DOHH2 (cell line): Measurements from ENCODE around the gene EFTUD2.
"Not testable (repeated sequence)": the region's sequence is repeated elsewhere in the genome, so short reads cannot be mapped to it uniquely, and the experiment has no call there.

Experiments used
- H3F3A ChIP-seq: fragments of 200-600 bp; sonication (generic), shearing (Covaris generic); 2 replicates; pipeline ENCODE4 v1.6.0; 2016; ENCODE audit warnings: antibody characterized with exemption, mild to moderate bottlenecking; ENCODE audit not compliant: control insufficient read depth, insufficient read depth
- H3K27ac ChIP-seq: fragments of 200-600 bp; sonication (generic); 2 replicates; pipeline ENCODE4 v1.5.1; 2014; ENCODE audit warnings: low read depth, mild to moderate bottlenecking, low read length, moderate library complexity
- H3K27me3 ChIP-seq: fragments of 200-600 bp; sonication (generic); 2 replicates; pipeline ENCODE4 v1.6.1; 2014; ENCODE audit warnings: mild to moderate bottlenecking, low read length, mixed read lengths; ENCODE audit not compliant: control insufficient read depth
- H3K36me3 ChIP-seq: fragments of 200-600 bp; sonication (generic); 2 replicates; pipeline ENCODE4 v1.6.1; 2014; ENCODE audit warnings: mild to moderate bottlenecking, low read length, moderate library complexity, mixed read lengths; ENCODE audit not compliant: control insufficient read depth
- H3K4me1 ChIP-seq: fragments of 200-600 bp; sonication (generic); 2 replicates; pipeline ENCODE4 v1.6.1; 2014; ENCODE audit warnings: mild to moderate bottlenecking, low read length, mixed read lengths; ENCODE audit not compliant: control insufficient read depth
- H3K4me2 ChIP-seq: fragments of 200-600 bp; sonication (generic); 2 replicates; pipeline ENCODE4 v1.6.0; 2014; ENCODE audit warnings: mild to moderate bottlenecking, low read length, moderate library complexity
- H3K4me3 ChIP-seq: fragments of 200-600 bp; sonication (generic); 2 replicates; pipeline ENCODE4 v1.5.1; 2014; ENCODE audit warnings: mild to moderate bottlenecking, low read length, mixed read lengths
- H3K79me2 ChIP-seq: fragments of 200-600 bp; sonication (generic); 2 replicates; pipeline ENCODE4 v1.6.1; 2014; ENCODE audit warnings: mild to moderate bottlenecking, low read length, mixed read lengths; ENCODE audit not compliant: control insufficient read depth
- H3K9me2 ChIP-seq: fragments of 200-600 bp; sonication (generic); replicated peaks from 2 replicates; pipeline ENCODE4 v1.6.1; 2014; ENCODE audit warnings: mild to moderate bottlenecking, low read length, mixed read lengths; ENCODE audit not compliant: control insufficient read depth
- H3K9me3 ChIP-seq: fragments of 200-600 bp; sonication (generic); 2 replicates; pipeline ENCODE4 v1.6.1; 2014; ENCODE audit warnings: antibody characterized with exemption, low read length, mixed read lengths; ENCODE audit not compliant: control insufficient read depth, insufficient read depth
- H4K20me1 ChIP-seq: fragments of 200-600 bp; sonication (generic); 2 replicates; pipeline ENCODE4 v1.6.0; 2014; ENCODE audit warnings: low read depth, mild to moderate bottlenecking, antibody characterized with exemption, low read length, moderate library complexity; ENCODE audit not compliant: control insufficient read depth, insufficient read depth
- EZH2phosphoT487 ChIP-seq: fragments of 200-600 bp; sonication (generic); IDR thresholded peaks from 2 replicates; pipeline ENCODE4 v1.6.1; 2017; ENCODE audit warnings: borderline replicate concordance, mild to moderate bottlenecking, antibody characterized with exemption, low read length, moderate library complexity, mixed read lengths
- TF ChIP-seq, protein P1 (sequence below): fragments of 200-600 bp; sonication (generic); IDR thresholded peaks from one replicate; pipeline ENCODE4 v1.5.1; 2014; ENCODE audit warnings: antibody characterized with exemption, mild to moderate bottlenecking, low read depth, low read length; ENCODE audit not compliant: poor library complexity, severe bottlenecking

Gene EFTUD2

DNA sequence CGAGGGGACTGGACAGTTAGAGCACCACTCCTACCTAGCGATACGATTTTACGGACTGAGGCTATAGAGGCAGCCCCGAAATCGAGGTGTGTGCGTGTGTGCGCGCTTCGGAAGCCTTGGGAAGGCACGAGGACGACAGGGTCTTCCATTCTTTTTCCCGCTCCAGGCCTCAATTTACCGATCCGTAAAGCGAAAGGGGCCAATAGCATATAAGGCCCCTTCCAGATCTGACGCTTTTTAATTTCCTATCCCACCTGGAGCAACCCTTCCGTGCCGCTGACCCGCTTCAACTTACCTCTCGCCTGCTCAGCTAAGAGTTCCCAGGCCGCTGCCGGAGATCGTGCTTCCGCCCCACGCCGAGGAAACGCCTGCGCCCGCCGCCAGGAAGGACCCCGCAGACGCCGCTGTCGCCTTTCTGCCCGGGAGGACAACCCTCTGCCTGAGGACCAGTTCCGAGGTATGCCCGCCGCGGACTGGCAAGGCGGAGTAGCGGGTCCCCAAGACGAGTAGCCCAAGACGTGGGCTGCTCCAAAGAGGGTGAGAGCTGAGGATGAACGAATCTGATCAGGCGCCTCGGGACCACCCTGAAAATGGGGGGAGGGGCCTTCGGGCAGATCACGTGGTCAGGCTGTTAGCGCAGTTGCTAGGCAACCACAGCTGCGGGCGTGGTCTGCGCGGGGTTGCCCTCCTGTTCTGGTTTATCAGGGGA is at the start of gene EFTUD2:
Gene EFTUD2 (minus strand): TSS at position 372 of the 709 bp plus-strand sequence. CDS start 4,924 bp downstream, outside the sequence.
- Histone ChIP-seq H3K9me2 (no peaks in the 10 kb centered on the region), H3F3A (0 out of 2 replicates have a peak, but pooled peaks cover 4% of the 10 kb centered on the region), H3K4me3 (peak within 1 kb of the TSS; percentile 81), H3K27ac (peak within 1 kb of the TSS; percentile 72), H3K4me2 (peak within 1 kb of the TSS; percentile 88), H3K4me1 (peaks cover 19% of the 10 kb centered on the region), H3K36me3 (peaks cover 18% of the 10 kb centered on the region), H3K9me3 (no peaks in the 10 kb centered on the region), H3K27me3 (peaks cover 29% of the 10 kb centered on the region), H4K20me1 (no peaks in the 10 kb centered on the region), H3K79me2 (peaks cover 52% of the 10 kb centered on the region)
- TF ChIP-seq EZH2phosphoT487 = no peak
- TF ChIP-seq, protein P1, sequence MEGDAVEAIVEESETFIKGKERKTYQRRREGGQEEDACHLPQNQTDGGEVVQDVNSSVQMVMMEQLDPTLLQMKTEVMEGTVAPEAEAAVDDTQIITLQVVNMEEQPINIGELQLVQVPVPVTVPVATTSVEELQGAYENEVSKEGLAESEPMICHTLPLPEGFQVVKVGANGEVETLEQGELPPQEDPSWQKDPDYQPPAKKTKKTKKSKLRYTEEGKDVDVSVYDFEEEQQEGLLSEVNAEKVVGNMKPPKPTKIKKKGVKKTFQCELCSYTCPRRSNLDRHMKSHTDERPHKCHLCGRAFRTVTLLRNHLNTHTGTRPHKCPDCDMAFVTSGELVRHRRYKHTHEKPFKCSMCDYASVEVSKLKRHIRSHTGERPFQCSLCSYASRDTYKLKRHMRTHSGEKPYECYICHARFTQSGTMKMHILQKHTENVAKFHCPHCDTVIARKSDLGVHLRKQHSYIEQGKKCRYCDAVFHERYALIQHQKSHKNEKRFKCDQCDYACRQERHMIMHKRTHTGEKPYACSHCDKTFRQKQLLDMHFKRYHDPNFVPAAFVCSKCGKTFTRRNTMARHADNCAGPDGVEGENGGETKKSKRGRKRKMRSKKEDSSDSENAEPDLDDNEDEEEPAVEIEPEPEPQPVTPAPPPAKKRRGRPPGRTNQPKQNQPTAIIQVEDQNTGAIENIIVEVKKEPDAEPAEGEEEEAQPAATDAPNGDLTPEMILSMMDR = no peak

DNA sequence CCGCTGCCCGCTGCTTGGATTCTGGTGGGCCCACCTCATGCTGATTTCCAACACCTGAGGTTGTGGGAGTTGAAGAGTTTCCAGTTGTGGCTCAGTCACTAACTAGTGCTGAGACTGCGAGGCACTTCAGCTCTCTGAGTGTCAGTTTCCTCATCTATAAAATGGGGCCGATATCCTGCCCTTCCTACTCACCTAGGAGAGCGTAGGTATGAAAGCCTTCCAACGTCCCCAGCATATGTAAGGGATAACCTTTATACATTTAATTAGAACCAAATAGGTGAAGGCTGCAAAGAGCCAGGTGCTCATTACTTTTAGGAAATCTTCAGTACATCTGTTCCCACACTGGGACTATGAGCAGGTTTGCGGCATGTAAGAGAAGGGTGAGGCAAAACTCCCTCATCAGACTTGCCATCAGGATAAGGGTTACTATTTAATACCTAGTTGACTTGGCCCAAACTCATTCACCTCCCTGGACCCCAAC is 49.1 kb upstream of the EFTUD2 start:
- no peaks in the 10 kb centered on the region for H4K20me1 ChIP-seq
- no peaks in the 10 kb centered on the region for H3K27me3 ChIP-seq
- H3K4me1 ChIP-seq = peaks cover 25% of the 10 kb centered on the region
- no peaks in the 10 kb centered on the region for H3K9me3 ChIP-seq
- H3K9me2 ChIP-seq = no peaks in the 10 kb centered on the region
- peaks cover 34% of the 10 kb centered on the region for H3K36me3 ChIP-seq
- no peak for TF ChIP-seq EZH2phosphoT487
- TF ChIP-seq, protein P1 = no peak
- peak overlapping the region; percentile 77 for H3K4me2 ChIP-seq
- peak overlapping the region; percentile 44; the same call in 1 of the 2 replicates for H3K27ac ChIP-seq
- H3K79me2 ChIP-seq = peaks cover 41% of the 10 kb centered on the region
- H3F3A ChIP-seq = peaks cover 4% of the 10 kb centered on the region
- peak overlapping the region; percentile 80 for H3K4me3 ChIP-seq

DNA sequence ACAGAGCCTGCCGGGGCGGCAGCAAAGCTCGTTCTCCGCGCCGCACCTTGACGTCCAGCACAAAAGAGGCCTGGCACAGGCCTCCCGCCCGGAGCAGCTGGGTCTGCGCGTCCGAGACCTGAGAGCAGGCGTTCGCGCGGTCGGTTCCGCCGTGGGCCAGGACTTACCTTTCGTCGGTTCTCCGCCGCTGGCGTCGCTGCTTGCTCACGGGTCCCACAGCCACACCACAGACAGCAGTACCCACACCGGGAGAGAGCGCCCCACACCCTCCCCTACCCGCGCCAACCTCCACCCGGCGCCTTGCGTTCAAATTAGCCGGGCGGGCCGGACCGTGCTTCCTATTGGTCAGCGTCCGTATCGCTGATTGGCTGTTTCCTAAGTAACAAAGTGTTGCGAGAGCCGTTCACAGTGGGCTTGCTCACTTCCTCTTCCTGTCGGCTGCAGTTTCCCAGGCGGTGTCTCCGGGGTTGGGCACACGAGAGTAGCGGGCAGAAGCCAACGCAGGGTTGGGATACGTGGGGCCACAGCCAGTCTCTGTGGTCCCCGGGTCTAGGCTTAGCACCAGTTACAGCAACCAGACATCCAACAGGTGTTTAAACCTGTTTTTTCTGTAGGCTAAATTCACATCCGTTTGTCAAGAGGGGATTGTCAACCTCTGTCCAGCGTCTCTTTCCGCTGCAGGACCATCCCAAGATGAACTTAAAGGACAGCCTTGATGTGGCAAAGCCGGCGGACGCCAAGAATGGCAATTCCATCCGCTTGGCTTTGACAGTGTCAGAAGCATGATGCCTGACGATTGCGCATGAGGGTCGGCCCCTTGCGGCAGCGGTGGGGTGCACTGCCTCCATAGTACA is 48.4 kb upstream of the EFTUD2 start, which contains the start of gene KIF18B:
Gene KIF18B (minus strand): TSS at position 313 of the 854 bp plus-strand sequence. CDS start 11,429 bp downstream, outside the sequence.
- TF ChIP-seq, protein P1 = peak; percentile 51
- TF ChIP-seq EZH2phosphoT487 = no peak
- H4K20me1 ChIP-seq = no peaks in the 10 kb centered on the region
- H3K9me2 ChIP-seq = no peaks in the 10 kb centered on the region
- H3K27ac ChIP-seq = peak within 1 kb of the TSS; percentile 66
- peak within 1 kb of the TSS; percentile 80 for H3K4me3 ChIP-seq
- peaks cover 25% of the 10 kb centered on the region for H3K4me1 ChIP-seq
- H3F3A ChIP-seq = peaks cover 4% of the 10 kb centered on the region
- H3K79me2 ChIP-seq = peaks cover 48% of the 10 kb centered on the region
- H3K36me3 ChIP-seq = peaks cover 37% of the 10 kb centered on the region
- no peaks in the 10 kb centered on the region for H3K9me3 ChIP-seq
- H3K4me2 ChIP-seq = peak within 1 kb of the TSS; percentile 77
- H3K27me3 ChIP-seq = no peaks in the 10 kb centered on the region

DNA sequence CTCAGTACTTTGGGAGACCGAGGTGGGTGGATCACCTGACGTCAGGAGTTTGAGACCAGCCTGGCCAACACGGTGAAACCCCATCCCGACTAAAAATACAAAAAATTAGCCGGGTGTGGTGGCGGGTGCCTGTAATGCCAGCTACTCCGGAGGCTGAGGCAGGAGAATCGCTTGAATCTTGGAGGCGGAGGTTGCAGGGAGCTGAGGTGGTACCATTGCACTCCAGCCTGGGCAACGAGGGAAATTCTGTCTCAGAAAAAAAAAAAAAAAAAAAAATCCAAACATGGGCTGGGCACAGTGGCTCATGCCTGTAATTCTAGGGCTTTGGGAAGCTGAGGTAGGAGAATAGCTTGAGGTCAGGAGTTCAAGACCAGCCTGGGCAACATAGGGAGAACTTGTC is 46.4 kb upstream of the EFTUD2 start:
- peak overlapping the region; percentile 56 for H3K4me2 ChIP-seq
- H3K79me2 ChIP-seq = peaks cover 68% of the 10 kb centered on the region
- H3K27me3 ChIP-seq, H3K27ac ChIP-seq, H3K9me3 ChIP-seq, H3F3A ChIP-seq, H4K20me1 ChIP-seq, H3K9me2 ChIP-seq: not testable (repeated sequence)
- peak overlapping the region; percentile 80 for H3K4me3 ChIP-seq
- H3K36me3 ChIP-seq = peaks cover 56% of the 10 kb centered on the region
- peaks cover 29% of the 10 kb centered on the region for H3K4me1 ChIP-seq
